Upper lobe of left lung (tissue), 6 donors: ENCODE measurements around the gene OPRL1. TPM values are rescaled to one million over a fixed set of nuclear protein-coding genes. Genes with fewer than 3 reads are reported as not detected.

Experiments used
- ATAC-seq, 2 donors: fragments of 200-7000 bp; cut with Tn5 transposase; one replicate each; pipeline ENCODE4 v1.9.1; 2022; ENCODE audit warnings: mild to moderate bottlenecking in 2 of 2, moderate library complexity in 2 of 2; ENCODE audit not compliant: low FRiP score in 2 of 2
- DNase-seq, 2 donors: peaks; one replicate each; pipeline ENCODE4 v3.0.0-alpha.2; 2019 to 2020
- H3K27ac ChIP-seq, 4 donors: fragments of 200-600 bp; sonication (generic); one replicate each; pipeline ENCODE4 v1.5.1; 2016 to 2019
- H3K27me3 ChIP-seq, 4 donors: fragments of 200-600 bp; sonication (generic); one replicate each; pipeline ENCODE4 v1.5.1; 2017 to 2019
- H3K36me3 ChIP-seq, 4 donors: fragments of 200-600 bp; sonication (generic); one replicate each; pipeline ENCODE4 v1.5.1; 2016 to 2019
- H3K4me1 ChIP-seq, 4 donors: fragments of 200-600 bp; sonication (generic); one replicate each; pipeline ENCODE4 v1.5.1; 2018 to 2019
- H3K4me3 ChIP-seq, 4 donors: fragments of 200-600 bp; sonication (generic); one replicate each; pipeline ENCODE4 v1.5.1; 2017 to 2019; ENCODE audit warnings: mild to moderate bottlenecking in 2 of 4, moderate library complexity in 1 of 4
- H3K9me3 ChIP-seq, 4 donors: fragments of 200-600 bp; sonication (generic); one replicate each; pipeline ENCODE4 v1.5.1; 2018 to 2019
- CTCF ChIP-seq, 6 experiments: fragments of 450-650 bp in 4 of 6; fragments of 200-600 bp in 2 of 6; sonication (generic) in 2 of 6; IDR thresholded peaks; one replicate each; pipeline ENCODE4 v1.5.1; 2016 to 2019; ENCODE audit warnings: antibody characterized with exemption in 6 of 6
- EP300 ChIP-seq, 4 donors: sonication (generic); formaldehyde crosslinking; IDR thresholded peaks; one replicate each; pipeline ENCODE4 v1.5.1; 2017; ENCODE audit warnings: antibody characterized with exemption in 4 of 4, control low read depth in 2 of 4
- POLR2A ChIP-seq, 4 donors: fragments of 450-650 bp; IDR thresholded peaks; one replicate each; pipeline ENCODE4 v1.5.1; 2016 to 2017; ENCODE audit warnings: antibody characterized with exemption in 4 of 4, mild to moderate bottlenecking in 2 of 4
- POLR2AphosphoS5 ChIP-seq, 2 donors: sonication (generic); formaldehyde crosslinking; IDR thresholded peaks; one replicate each; pipeline ENCODE4 v1.5.1; 2017; ENCODE audit warnings: antibody characterized with exemption in 2 of 2
- WGBS, 2 donors: methylation state at CpG; one replicate each; pipeline ENCODE4 v1.1.5; 2017 to 2018; 5-methylcytosine and 5-hydroxymethylcytosine counted together
- total RNA-seq, 6 donors: library from RNA; depleted of rRNA in 4 of 6; stranded (reverse); fragments of >200 nt in 4 of 6; gene quantifications; one replicate each; pipeline versions ENCODE4 v1.1.0 to v1.2.1, GENCODE V29; 2016 to 2021
- donor health status: DM: no; HTN: no; CAD: no; lungs with moderate emphysema.
- donor health status: DM: no; HTN: yes; CAD: no; lungs with severe emphysema.

The OPRL1 gene
- 1 to 10 TPM; 1.7 to 3.1 (median 2.6) TPM for total RNA-seq

GRCh38 chr20:64080013-64080812, at the start of gene OPRL1:
Gene OPRL1, plus strand, starts transcription at chr20:64080082. Its CDS starts 12,639 bp downstream, at chr20:64092721.
- peaks cover 0 to 9% (median 4%) of the 10 kb centered on the region in 4 donors for H3K36me3 ChIP-seq
- peak in 1 of 2 donors; percentile 0 for ATAC-seq
- H3K4me1 ChIP-seq, result peaks cover 38 to 81% (median 51%) of the 10 kb centered on the region in 4 donors
- peak within 1 kb of the TSS; percentile 84 to 94 (median 90) for H3K27ac ChIP-seq
- H3K27me3 ChIP-seq, result peaks cover 0 to 17% (median 7%) of the 10 kb centered on the region in 4 donors
- peak; percentile 41 to 69 for DNase-seq
- peak within 1 kb of the TSS; percentile 71 to 92 (median 80) for H3K4me3 ChIP-seq
- H3K9me3 ChIP-seq, result no peaks in the 10 kb centered on the region
- WGBS, 2 donors, result 0 to 13% methylated on average over 7 to 25 of the region's 62 CpGs
- TF ChIP-seq POLR2A (IDR thresholded peaks at IDR 0.05), result no peak
- TF ChIP-seq EP300 (IDR thresholded peaks at IDR 0.05), result peak in 1 of 4 donors; percentile 79
- no peak for TF ChIP-seq POLR2AphosphoS5 (IDR thresholded peaks at IDR 0.05)
- TF ChIP-seq CTCF (IDR thresholded peaks at IDR 0.05), result no peak

GRCh38 chr20:64030371-64031134, 49.3 kb upstream of the OPRL1 start:
- no peaks in the 10 kb centered on the region for H3K9me3 ChIP-seq
- TF ChIP-seq CTCF (IDR thresholded peaks at IDR 0.05) (no peak), POLR2A (IDR thresholded peaks at IDR 0.05) (no peak), POLR2AphosphoS5 (IDR thresholded peaks at IDR 0.05) (no peak), EP300 (IDR thresholded peaks at IDR 0.05) (no peak)
- no peaks in the 10 kb centered on the region for H3K4me1 ChIP-seq
- no peaks in the 10 kb centered on the region for H3K27me3 ChIP-seq
- H3K4me3 ChIP-seq, result no peak overlapping the region
- H3K36me3 ChIP-seq, result peaks cover 35 to 100% (median 84%) of the 10 kb centered on the region in 4 donors
- H3K27ac ChIP-seq, result no peak overlapping the region
- no peak for ATAC-seq
- 92 to 93% methylated on average over 10 to 20 of the region's 20 CpGs for WGBS, 2 donors
- DNase-seq, result peak in 1 of 2 donors; percentile 68

- Histone ChIP-seq H3K4me1 (no peaks in the 10 kb centered on the region), H3K9me3 (no peaks in the 10 kb centered on the region), H3K36me3 (peaks cover 27 to 88% (median 71%) of the 10 kb centered on the region in 4 donors), H3K27ac (no peak overlapping the region), H3K27me3 (no peaks in the 10 kb centered on the region), H3K4me3 (no peak overlapping the region)
- ATAC-seq, result no peak
- no peak for TF ChIP-seq POLR2AphosphoS5 (IDR thresholded peaks at IDR 0.05)
- TF ChIP-seq EP300 (IDR thresholded peaks at IDR 0.05), result no peak
- no peak for TF ChIP-seq CTCF (IDR thresholded peaks at IDR 0.05)
- no peak for TF ChIP-seq POLR2A (IDR thresholded peaks at IDR 0.05)
- WGBS, 2 donors, result 91 to 93% methylated on average over 8 to 18 of the region's 19 CpGs
- DNase-seq, result peak in 1 of 2 donors; percentile 51
Measured at GRCh38 chr20:64031822-64032314, 48.0 kb upstream of the OPRL1 start.

GRCh38 chr20:64032706-64033624, 46.9 kb upstream of the OPRL1 start:
- Histone ChIP-seq H3K27ac (no peak overlapping the region), H3K9me3 (no peaks in the 10 kb centered on the region), H3K4me3 (no peak overlapping the region), H3K27me3 (peaks cover 0 to 6% (median 2%) of the 10 kb centered on the region in 4 donors), H3K4me1 (peaks cover 4 to 8% (median 6%) of the 10 kb centered on the region in 4 donors), H3K36me3 (peaks cover 17 to 77% (median 60%) of the 10 kb centered on the region in 4 donors)
- DNase-seq (peak in 1 of 2 donors; percentile 66), ATAC-seq (no peak)
- 95 to 96% methylated on average over 25 to 30 of the region's 31 CpGs for WGBS, 2 donors
- no peak for TF ChIP-seq POLR2A (IDR thresholded peaks at IDR 0.05)
- TF ChIP-seq CTCF (IDR thresholded peaks at IDR 0.05), result no peak
- TF ChIP-seq EP300 (IDR thresholded peaks at IDR 0.05), result no peak
- TF ChIP-seq POLR2AphosphoS5 (IDR thresholded peaks at IDR 0.05), result no peak
